ENCODE measurements around the gene METTL22.

DNA sequence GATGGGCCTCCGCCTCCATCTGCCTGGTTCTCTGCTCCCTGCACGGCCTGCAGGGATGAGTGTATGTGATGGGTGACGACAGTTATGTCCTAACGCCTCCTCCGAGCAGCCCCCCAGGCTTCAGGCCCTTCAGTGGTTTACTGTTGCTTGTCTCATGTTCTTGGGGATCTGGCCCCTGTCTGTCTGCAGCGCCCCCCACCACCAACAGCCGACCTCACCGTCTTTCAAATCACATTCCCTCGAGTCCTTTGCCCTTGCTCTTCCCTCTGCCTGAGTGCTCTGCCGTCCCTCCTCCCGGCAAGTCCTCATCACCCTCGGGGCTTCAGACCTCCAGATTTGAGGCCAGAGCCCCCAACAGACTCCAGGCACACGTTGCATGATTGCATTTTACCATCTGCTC is 18.2 kb downstream of the METTL22 start:
- no peak for TF ChIP-seq CTCF (IDR thresholded peaks at IDR 0.05)
- no peak for TF ChIP-seq POLR2A (IDR thresholded peaks at IDR 0.05)

All from body of pancreas (tissue), 4 donors.